SK-N-SH treated with all-trans-retinoic acid at 6 μM for 48 hours (cell line): Measurements from ENCODE around the gene PAPSS1.

ENCODE experiments used
- ATAC-seq: fragments of 200-7000 bp; cut with Tn5 transposase; 3 replicates; pipeline ENCODE4 v1.9.1; 2020; ENCODE audit warnings: mild to moderate bottlenecking, moderate library complexity
- ARNTL ChIP-seq: fragments of 450-650 bp; formaldehyde crosslinking; IDR thresholded peaks from 2 replicates; pipeline ENCODE4 v1.5.0; 2020; ENCODE audit warnings: low read depth, mild to moderate bottlenecking, moderate library complexity, borderline replicate concordance
- BACH2 ChIP-seq: fragments of 250-450 bp; sonication (Bioruptor Pico); IDR thresholded peaks from 2 replicates; pipeline ENCODE4 v1.9.0; 2021; ENCODE audit warnings: mild to moderate bottlenecking, borderline replicate concordance
- CREB5 ChIP-seq: fragments of 250-450 bp; sonication (Bioruptor Pico); IDR thresholded peaks from 2 replicates; pipeline ENCODE4 v1.5.1; 2020; ENCODE audit warnings: low read depth, mild to moderate bottlenecking, moderate library complexity
- CSRNP3 ChIP-seq: fragments of 250-450 bp; sonication (Bioruptor Pico); IDR thresholded peaks from 2 replicates; pipeline ENCODE4 v1.5.1; 2021; ENCODE audit warnings: mild to moderate bottlenecking, moderate library complexity
- ESRRG ChIP-seq: fragments of 250-450 bp; sonication (Bioruptor Pico); IDR thresholded peaks from 2 replicates; pipeline ENCODE4 v1.6.1; 2021; ENCODE audit warnings: mild to moderate bottlenecking
- ISL1 ChIP-seq: fragments of 250-450 bp; sonication (Bioruptor Pico); IDR thresholded peaks from 2 replicates; pipeline ENCODE4 v2.1.2; 2022; ENCODE audit warnings: mild to moderate bottlenecking, moderate library complexity
- PATZ1 ChIP-seq: fragments of 250-450 bp; sonication (Bioruptor Pico); IDR thresholded peaks from 2 replicates; pipeline ENCODE4 v1.8.0; 2020; ENCODE audit warnings: mild to moderate bottlenecking, moderate library complexity, borderline replicate concordance
- POU6F1 ChIP-seq: fragments of 250-450 bp; sonication (Bioruptor Pico); IDR thresholded peaks from 2 replicates; pipeline ENCODE4 v1.8.0; 2021; ENCODE audit warnings: low read depth, mild to moderate bottlenecking, moderate library complexity, borderline replicate concordance
- PPARA ChIP-seq: fragments of 250-450 bp; sonication (Bioruptor Pico); IDR thresholded peaks from 2 replicates; pipeline ENCODE4 v1.5.0; 2020; ENCODE audit warnings: mild to moderate bottlenecking, borderline replicate concordance
- SNAI2 ChIP-seq: fragments of 250-450 bp; sonication (Bioruptor Pico); IDR thresholded peaks from 2 replicates; pipeline ENCODE4 v1.5.0; 2020; ENCODE audit warnings: mild to moderate bottlenecking, moderate library complexity
- TCF4 ChIP-seq: fragments of 250-450 bp; sonication (Bioruptor Pico); IDR thresholded peaks from 2 replicates; pipeline ENCODE4 v1.8.0; 2021; ENCODE audit warnings: mild to moderate bottlenecking, moderate library complexity, borderline replicate concordance
- TOX ChIP-seq: fragments of 250-450 bp; sonication (Bioruptor Pico); IDR thresholded peaks from 2 replicates; pipeline ENCODE4 v1.8.0; 2021; ENCODE audit warnings: mild to moderate bottlenecking, moderate library complexity, borderline replicate concordance
- TSHZ2 ChIP-seq: fragments of 250-450 bp; sonication (Bioruptor Pico); IDR thresholded peaks from 2 replicates; pipeline ENCODE4 v1.5.0; 2020; ENCODE audit warnings: mild to moderate bottlenecking, moderate library complexity
- ZC3H10 ChIP-seq: fragments of 250-450 bp; sonication (Bioruptor Pico); IDR thresholded peaks from 2 replicates; pipeline ENCODE4 v1.5.1; 2021; ENCODE audit warnings: mild to moderate bottlenecking, moderate library complexity
- ZFP3 ChIP-seq: fragments of 250-450 bp; sonication (Bioruptor Pico); IDR thresholded peaks from 2 replicates; pipeline ENCODE4 v1.5.0; 2020; ENCODE audit warnings: mild to moderate bottlenecking, moderate library complexity
- ZFP30 ChIP-seq: fragments of 450-650 bp; formaldehyde crosslinking; IDR thresholded peaks from 2 replicates; pipeline ENCODE4 v1.5.0; 2022; ENCODE audit warnings: mild to moderate bottlenecking, moderate library complexity
- ZNF565 ChIP-seq: fragments of 450-650 bp; formaldehyde crosslinking; conservative IDR thresholded peaks from 2 replicates; pipeline ENCODE4 v1.5.0; 2020; ENCODE audit warnings: low read depth, mild to moderate bottlenecking, moderate library complexity
- ZNF70 ChIP-seq: fragments of 450-650 bp; formaldehyde crosslinking; IDR thresholded peaks from 2 replicates; pipeline ENCODE4 v1.5.0; 2020; ENCODE audit warnings: mild to moderate bottlenecking, moderate library complexity

Gene PAPSS1

GRCh38 chr4:107640878-107641277, 79.2 kb downstream of the PAPSS1 start:
- ATAC-seq, result no peak
- TF ChIP-seq ISL1 (CRISPR knock-in tag) (no peak), CSRNP3 (CRISPR knock-in tag) (no peak), POU6F1 (CRISPR knock-in tag) (no peak), PPARA (CRISPR knock-in tag) (no peak), ARNTL (CRISPR knock-in tag) (no peak), ZFP3 (CRISPR knock-in tag) (no peak), ZFP30 (CRISPR knock-in tag) (no peak), CREB5 (CRISPR knock-in tag) (no peak)
- TF ChIP-seq, all 23 proteins: peak for 0

- TF ChIP-seq ZNF70 (no peak), ZFP3 (CRISPR knock-in tag) (no peak), TCF4 (CRISPR knock-in tag) (no peak), PATZ1 (no peak), TOX (CRISPR knock-in tag) (no peak), PPARA (CRISPR knock-in tag) (no peak), BACH2 (CRISPR knock-in tag) (no peak), ZNF565 (no peak), ZC3H10 (CRISPR knock-in tag) (no peak), ESRRG (no peak), CSRNP3 (CRISPR knock-in tag) (no peak), ZFP30 (CRISPR knock-in tag) (no peak), ARNTL (CRISPR knock-in tag) (no peak), SNAI2 (CRISPR knock-in tag) (no peak), CREB5 (CRISPR knock-in tag) (no peak), POU6F1 (CRISPR knock-in tag) (no peak)
Measured at GRCh38 chr4:107640197-107640596, 79.8 kb downstream of the PAPSS1 start.

GRCh38 chr4:107635735-107636134, 84.3 kb downstream of the PAPSS1 start:
- no peak for ATAC-seq

More at GRCh38 chr4:107640197-107640596, 79.8 kb downstream of the PAPSS1 start:
- no peak for ATAC-seq

More at GRCh38 chr4:107635735-107636134, 84.3 kb downstream of the PAPSS1 start:
- TF ChIP-seq TOX (CRISPR knock-in tag) (no peak), TSHZ2 (no peak)
